Measurements from ENCODE around the gene TMEM242. TPM values are rescaled to one million over a fixed set of nuclear protein-coding genes. Genes with fewer than 3 reads are reported as not detected.

The TMEM242 gene
- total and polyA plus RNA-seq, 2 of the 8 experiments (the other 6 are each of a cell fraction or from before 2014, with no cell fraction given) = 2.4 to 9.0 TPM

DNA sequence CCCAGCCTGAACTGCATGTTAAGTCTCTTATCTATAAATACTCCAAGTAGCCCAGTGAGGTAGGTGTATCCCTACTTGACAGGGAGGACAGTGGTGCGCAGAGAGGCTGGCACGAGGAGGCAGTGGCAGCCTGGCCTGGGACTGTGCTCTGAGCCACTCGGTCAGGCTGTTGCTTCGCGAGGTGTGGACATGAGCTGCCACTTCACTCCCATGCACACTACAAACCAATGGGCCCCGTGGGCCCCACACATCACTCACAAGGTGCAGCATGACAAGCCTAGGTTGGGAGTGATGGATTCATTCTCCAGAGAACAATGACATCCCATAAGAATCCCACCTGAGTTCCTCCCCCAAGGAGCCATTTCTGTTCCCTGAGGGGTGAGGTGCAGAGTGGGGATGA lies 54.9 kb downstream of the TMEM242 start (continued):
- TF ChIP-seq ASH2L (IDR thresholded peaks at IDR 0.05; ENCODE audit: low read length) (no peak), JUN (IDR thresholded peaks at IDR 0.05; ENCODE audit: low read depth, low read length) (no peak), PHF8 (conservative IDR thresholded peaks at IDR 0.05; ENCODE audit: low read depth, low read length) (no peak), SIN3A (conservative IDR thresholded peaks at IDR 0.05 in 1 of 2, IDR thresholded peaks at IDR 0.05 in 1 of 2; ENCODE audit: low read depth in 1 of 2, low read length in 2 of 2) (no peak), POLR2AphosphoS5 (IDR thresholded peaks at IDR 0.05; ENCODE audit: low read depth, low read length) (no peak), GTF2F1 (IDR thresholded peaks at IDR 0.05; ENCODE audit: borderline replicate concordance, low read depth, low read length) (no peak), JUND (IDR thresholded peaks at IDR 0.05; ENCODE audit: low read length) (no peak), SUZ12 (IDR thresholded peaks at IDR 0.05; ENCODE audit: low read length) (no peak)
- TF ChIP-seq, protein P1, sequence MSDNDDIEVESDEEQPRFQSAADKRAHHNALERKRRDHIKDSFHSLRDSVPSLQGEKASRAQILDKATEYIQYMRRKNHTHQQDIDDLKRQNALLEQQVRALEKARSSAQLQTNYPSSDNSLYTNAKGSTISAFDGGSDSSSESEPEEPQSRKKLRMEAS (IDR thresholded peaks at IDR 0.05) = no peak
- TF ChIP-seq, protein P2, sequence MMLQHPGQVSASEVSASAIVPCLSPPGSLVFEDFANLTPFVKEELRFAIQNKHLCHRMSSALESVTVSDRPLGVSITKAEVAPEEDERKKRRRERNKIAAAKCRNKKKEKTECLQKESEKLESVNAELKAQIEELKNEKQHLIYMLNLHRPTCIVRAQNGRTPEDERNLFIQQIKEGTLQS (IDR thresholded peaks at IDR 0.05; ENCODE audit: insufficient read depth, low read depth, low read length) = no peak

All from H1 (cell line).